ENCODE results near the gene PPP6R2.
A peak's percentile ranks its signal among the peaks of the same experiment; 100 is the strongest.

Gene PPP6R2

DNA sequence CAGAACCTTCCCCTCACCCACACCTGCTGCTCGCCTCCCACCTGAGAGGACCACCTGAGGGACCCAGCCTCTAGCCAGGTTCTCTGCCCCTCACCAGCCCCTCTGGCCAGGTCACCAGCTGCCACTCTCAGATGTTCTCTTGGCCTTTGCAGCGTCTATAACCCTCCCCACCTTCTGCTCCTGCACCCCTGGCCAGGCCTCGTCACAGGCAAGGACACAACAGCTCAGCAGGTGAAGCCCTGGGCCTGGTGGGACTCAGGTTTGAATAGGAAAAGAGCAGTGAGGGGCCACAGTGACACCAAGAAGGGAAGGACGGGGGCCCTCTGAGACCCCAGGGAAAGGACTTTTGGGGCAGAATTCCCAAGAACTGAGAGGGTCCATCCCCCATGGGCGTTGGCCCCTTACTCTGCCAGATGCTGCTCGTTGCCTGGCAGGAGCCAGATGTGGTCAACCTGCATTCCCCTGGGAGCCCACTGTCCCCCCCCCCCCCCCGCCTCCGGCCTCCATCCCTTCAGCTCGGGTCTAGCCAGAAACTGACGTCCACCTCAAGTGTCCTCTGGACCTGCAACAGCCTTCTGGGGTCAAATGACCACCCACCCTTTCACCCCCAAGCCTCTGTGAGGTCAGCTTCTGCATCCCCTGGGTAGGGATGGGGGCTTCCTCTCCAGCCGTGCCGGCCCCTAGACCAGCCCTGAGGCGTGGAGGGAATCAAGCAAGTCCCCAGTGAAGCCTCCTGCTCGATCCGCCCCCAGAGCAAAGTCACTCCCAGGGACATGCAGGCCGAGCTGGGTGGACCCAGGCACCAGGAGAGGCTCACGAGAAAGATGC, 103.0 kb downstream of the PPP6R2 start:
- no peak overlapping the region for H2BK15ac ChIP-seq (ENCODE audit: low read length)
- H3K4me1 ChIP-seq (ENCODE audit: control insufficient read depth in 2 of 2, insufficient read depth in 1 of 2, low read depth in 1 of 2, low read length in 2 of 2): peaks cover 0 to 4% of the 10 kb centered on the region in 2 donors

DNA sequence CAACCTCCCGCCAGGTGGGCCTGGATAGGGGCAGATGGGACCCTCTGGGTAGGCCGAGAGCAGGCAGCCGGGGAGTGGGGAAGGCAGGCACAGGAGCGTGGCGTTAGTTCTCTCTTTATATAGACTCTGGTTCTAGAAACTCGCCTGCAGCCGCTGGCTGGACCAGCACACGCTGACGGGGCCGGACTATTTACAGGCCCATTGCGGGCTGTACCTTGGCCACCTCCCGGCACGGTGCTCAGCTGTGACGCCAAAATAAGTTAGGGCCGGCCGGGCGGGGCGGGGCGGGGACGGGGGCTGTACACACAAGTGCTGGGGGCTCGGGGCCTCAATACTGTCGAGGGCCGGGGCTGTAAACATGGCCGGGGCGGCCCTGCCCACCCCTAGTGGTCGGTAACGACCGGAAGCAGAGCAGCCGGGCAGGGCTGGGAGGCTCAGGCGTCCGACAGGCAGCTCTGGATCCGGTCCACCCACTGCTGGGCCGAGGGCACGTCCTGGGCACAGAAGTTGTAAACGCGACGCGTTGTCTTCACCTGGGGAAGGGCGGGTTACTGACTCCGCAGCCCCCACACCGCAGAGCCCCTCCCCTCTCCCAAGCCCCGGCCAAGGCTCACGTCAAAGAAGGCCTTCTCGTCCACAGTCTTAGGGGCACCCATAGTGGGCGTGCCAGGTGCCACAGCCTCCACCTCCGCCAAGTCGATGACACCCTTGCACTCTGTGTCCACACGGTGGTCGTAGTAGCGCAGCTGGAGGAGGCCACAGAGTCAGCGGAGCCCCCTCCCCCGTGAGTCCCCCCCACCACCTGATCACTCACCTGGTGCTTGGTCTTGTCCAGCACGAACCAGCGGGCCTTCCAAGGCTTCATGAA, 103.8 kb downstream of the PPP6R2 start:
- no CpG with 5 or more reads among the region's 54 CpGs for WGBS, 2 donors (ENCODE audit: extremely low coverage in 2 of 2, insufficient read length in 2 of 2, insufficient replicate concordance in 1 of 2)

More for the DNA sequence above, 103.0 kb downstream of the PPP6R2 start:
- Histone ChIP-seq H3K79me1 (ENCODE audit: low read depth, low read length) (peaks cover 5% of the 10 kb centered on the region), H2BK12ac (ENCODE audit: low read length) (peak overlapping the region; percentile 22), H3K4ac (ENCODE audit: low read length) (peak overlapping the region; percentile 37), H3K36me3 (replicated peaks in 1 of 2; ENCODE audit: control insufficient read depth in 2 of 2, insufficient read depth in 2 of 2, low read length in 2 of 2) (peaks cover 33 to 83% of the 10 kb centered on the region in 2 donors), H2AFZ (ENCODE audit: low read length) (no peak overlapping the region), H2BK5ac (ENCODE audit: low read length) (no peak overlapping the region), H3K18ac (ENCODE audit: low read length) (no peak overlapping the region), H3K9ac (ENCODE audit: low read depth, low read length, poor library complexity) (peak overlapping the region; percentile 44), H2AK5ac (ENCODE audit: low read depth, low read length) (no peak overlapping the region), H3K4me3 (ENCODE audit: low read length in 2 of 2) (no peak overlapping the region), H4K91ac (ENCODE audit: low read depth, low read length, poor library complexity) (no peak overlapping the region), H2BK120ac (ENCODE audit: low read depth, low read length) (no peak overlapping the region), H3K23ac (ENCODE audit: low read depth, low read length, poor library complexity) (peak overlapping the region; percentile 80), H3K4me2 (ENCODE audit: insufficient read depth, low read length, poor library complexity, severe bottlenecking) (no peak overlapping the region), H3K27me3 (ENCODE audit: control insufficient read depth in 3 of 3, insufficient read depth in 3 of 3, low read depth in 1 of 3, low read length in 3 of 3) (no peaks in the 10 kb centered on the region), H4K8ac (ENCODE audit: low read depth, low read length) (no peak overlapping the region), H3K14ac (ENCODE audit: low read length) (peak overlapping the region; percentile 8), H3K9me3 (replicated peaks in 1 of 2; ENCODE audit: control insufficient read depth in 2 of 2, insufficient read depth in 1 of 2, low read depth in 1 of 2, low read length in 2 of 2) (peaks cover 0 to 4% of the 10 kb centered on the region in 2 donors), H3K27ac (replicated peaks; ENCODE audit: low read length) (no peak overlapping the region)
- DNase-seq (ENCODE audit: low spot score): no peak
- no CpG with 5 or more reads among the region's 17 CpGs for WGBS, 2 donors (ENCODE audit: extremely low coverage in 2 of 2, insufficient read length in 2 of 2, insufficient replicate concordance in 1 of 2)

DNA sequence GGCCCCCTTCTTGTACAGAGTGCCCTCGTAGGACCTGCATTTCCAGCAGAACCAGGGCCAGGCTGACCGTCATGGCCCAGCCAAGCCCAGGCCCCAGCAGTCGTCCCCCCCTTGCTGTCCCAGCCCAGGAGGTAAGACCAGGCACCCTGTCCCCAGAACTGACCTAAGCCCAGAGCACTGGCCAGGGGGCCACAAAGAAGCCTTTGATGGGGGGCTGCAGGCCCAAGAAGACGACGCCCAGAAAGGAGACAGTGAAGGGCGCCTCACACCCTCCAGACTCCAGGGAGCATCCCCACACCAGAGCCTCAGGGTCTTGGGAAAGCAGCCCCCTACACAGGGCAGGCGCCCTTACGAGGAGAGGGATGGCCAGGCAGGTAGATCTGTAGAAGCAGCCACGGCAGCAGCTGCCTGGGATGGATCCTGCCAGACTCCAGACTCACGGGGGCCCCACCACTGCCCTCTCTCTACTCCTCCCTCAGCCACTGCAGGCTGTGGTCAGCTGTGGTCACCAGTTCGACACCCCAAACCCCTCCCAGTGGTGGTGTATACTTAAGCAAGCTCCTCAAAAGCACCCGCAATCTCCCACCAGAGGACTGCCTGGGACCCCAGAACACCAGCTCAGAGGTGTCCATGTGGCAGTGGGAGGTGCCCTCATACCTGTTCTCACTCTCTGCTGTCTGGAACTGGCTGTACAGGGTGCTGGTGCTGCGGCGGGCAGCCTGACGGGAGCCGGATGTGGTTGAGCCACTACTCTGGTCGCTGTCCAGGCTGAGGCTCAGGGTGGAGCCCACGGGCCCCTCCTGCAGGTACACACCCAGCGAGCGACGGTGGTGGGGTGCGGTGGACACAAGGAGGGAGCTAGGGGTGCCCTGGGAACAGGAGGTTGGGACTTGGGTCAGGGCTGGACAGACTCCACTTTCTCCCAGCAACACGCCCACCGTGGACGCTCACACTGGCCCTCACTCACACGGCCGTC, 104.7 kb downstream of the PPP6R2 start:
- Histone ChIP-seq H3K4me3 (ENCODE audit: low read length in 2 of 2) (no peak overlapping the region), H3K4me2 (ENCODE audit: insufficient read depth, low read length, poor library complexity, severe bottlenecking) (no peak overlapping the region), H3K4ac (ENCODE audit: low read length) (no peak overlapping the region), H2BK120ac (ENCODE audit: low read depth, low read length) (no peak overlapping the region), H3K18ac (ENCODE audit: low read length) (no peak overlapping the region), H4K91ac (ENCODE audit: low read depth, low read length, poor library complexity) (no peak overlapping the region), H3K23ac (ENCODE audit: low read depth, low read length, poor library complexity) (peak overlapping the region; percentile 6), H3K27ac (replicated peaks; ENCODE audit: low read length) (no peak overlapping the region), H2AFZ (ENCODE audit: low read length) (no peak overlapping the region), H4K8ac (ENCODE audit: low read depth, low read length) (no peak overlapping the region), H3K79me1 (ENCODE audit: low read depth, low read length) (peaks cover 5% of the 10 kb centered on the region), H2BK5ac (ENCODE audit: low read length) (no peak overlapping the region), H3K4me1 (ENCODE audit: control insufficient read depth in 2 of 2, insufficient read depth in 1 of 2, low read depth in 1 of 2, low read length in 2 of 2) (peaks cover 0 to 4% of the 10 kb centered on the region in 2 donors), H3K36me3 (replicated peaks in 1 of 2; ENCODE audit: control insufficient read depth in 2 of 2, insufficient read depth in 2 of 2, low read length in 2 of 2) (peaks cover 35 to 89% of the 10 kb centered on the region in 2 donors), H2AK5ac (ENCODE audit: low read depth, low read length) (no peak overlapping the region), H2BK15ac (ENCODE audit: low read length) (no peak overlapping the region), H3K27me3 (ENCODE audit: control insufficient read depth in 3 of 3, insufficient read depth in 3 of 3, low read depth in 1 of 3, low read length in 3 of 3) (no peaks in the 10 kb centered on the region), H3K9ac (ENCODE audit: low read depth, low read length, poor library complexity) (peak overlapping the region; percentile 21), H3K14ac (ENCODE audit: low read length) (peak overlapping the region; percentile 56), H3K9me3 (replicated peaks in 1 of 2; ENCODE audit: control insufficient read depth in 2 of 2, insufficient read depth in 1 of 2, low read depth in 1 of 2, low read length in 2 of 2) (peaks cover 0 to 4% of the 10 kb centered on the region in 2 donors), H2BK12ac (ENCODE audit: low read length) (no peak overlapping the region)
- no peak for DNase-seq (ENCODE audit: low spot score)
- WGBS, 2 donors (ENCODE audit: extremely low coverage in 2 of 2, insufficient read length in 2 of 2, insufficient replicate concordance in 1 of 2): no CpG with 5 or more reads among the region's 27 CpGs

More for the DNA sequence above, 103.8 kb downstream of the PPP6R2 start:
- Histone ChIP-seq H3K23ac (ENCODE audit: low read depth, low read length, poor library complexity) (peak overlapping the region; percentile 80), H4K91ac (ENCODE audit: low read depth, low read length, poor library complexity) (no peak overlapping the region), H3K9ac (ENCODE audit: low read depth, low read length, poor library complexity) (no peak overlapping the region), H3K27ac (replicated peaks; ENCODE audit: low read length) (no peak overlapping the region), H2BK12ac (ENCODE audit: low read length) (no peak overlapping the region), H3K4me2 (ENCODE audit: insufficient read depth, low read length, poor library complexity, severe bottlenecking) (no peak overlapping the region), H2AK5ac (ENCODE audit: low read depth, low read length) (no peak overlapping the region), H3K79me1 (ENCODE audit: low read depth, low read length) (peaks cover 5% of the 10 kb centered on the region), H3K9me3 (replicated peaks in 1 of 2; ENCODE audit: control insufficient read depth in 2 of 2, insufficient read depth in 1 of 2, low read depth in 1 of 2, low read length in 2 of 2) (peaks cover 0 to 4% of the 10 kb centered on the region in 2 donors), H3K36me3 (replicated peaks in 1 of 2; ENCODE audit: control insufficient read depth in 2 of 2, insufficient read depth in 2 of 2, low read length in 2 of 2) (peaks cover 33 to 83% of the 10 kb centered on the region in 2 donors), H3K4me1 (ENCODE audit: control insufficient read depth in 2 of 2, insufficient read depth in 1 of 2, low read depth in 1 of 2, low read length in 2 of 2) (peaks cover 0 to 4% of the 10 kb centered on the region in 2 donors), H2BK120ac (ENCODE audit: low read depth, low read length) (no peak overlapping the region), H2BK15ac (ENCODE audit: low read length) (no peak overlapping the region), H2BK5ac (ENCODE audit: low read length) (no peak overlapping the region), H3K4ac (ENCODE audit: low read length) (no peak overlapping the region), H3K18ac (ENCODE audit: low read length) (no peak overlapping the region), H3K4me3 (ENCODE audit: low read length in 2 of 2) (no peak overlapping the region), H2AFZ (ENCODE audit: low read length) (no peak overlapping the region), H3K27me3 (ENCODE audit: control insufficient read depth in 3 of 3, insufficient read depth in 3 of 3, low read depth in 1 of 3, low read length in 3 of 3) (no peaks in the 10 kb centered on the region), H3K14ac (ENCODE audit: low read length) (no peak overlapping the region), H4K8ac (ENCODE audit: low read depth, low read length) (peak overlapping the region; percentile 3)
- DNase-seq (ENCODE audit: low spot score): no peak

Measured in neuronal stem cell (in vitro differentiated cells).